Retinal pigment epithelial cell (primary cell): ENCODE data around the gene IL24.

Experiments
- DNase-seq: peaks from one replicate; pipeline ENCODE4 v3.0.0-alpha.2; 2010; ENCODE audit warnings: low read depth
- H3K4me3 ChIP-seq: 2 replicates; pipeline ENCODE4 v1.5.1; 2011; ENCODE audit warnings: mild to moderate bottlenecking, low read length, control low read depth, moderate library complexity
- TF ChIP-seq, protein P1 (sequence below): conservative IDR thresholded peaks from 2 replicates; pipeline ENCODE4 v1.5.1; 2011; ENCODE audit warnings: low read depth, low read length, control low read depth, inconsistent platforms

The IL24 gene

DNA sequence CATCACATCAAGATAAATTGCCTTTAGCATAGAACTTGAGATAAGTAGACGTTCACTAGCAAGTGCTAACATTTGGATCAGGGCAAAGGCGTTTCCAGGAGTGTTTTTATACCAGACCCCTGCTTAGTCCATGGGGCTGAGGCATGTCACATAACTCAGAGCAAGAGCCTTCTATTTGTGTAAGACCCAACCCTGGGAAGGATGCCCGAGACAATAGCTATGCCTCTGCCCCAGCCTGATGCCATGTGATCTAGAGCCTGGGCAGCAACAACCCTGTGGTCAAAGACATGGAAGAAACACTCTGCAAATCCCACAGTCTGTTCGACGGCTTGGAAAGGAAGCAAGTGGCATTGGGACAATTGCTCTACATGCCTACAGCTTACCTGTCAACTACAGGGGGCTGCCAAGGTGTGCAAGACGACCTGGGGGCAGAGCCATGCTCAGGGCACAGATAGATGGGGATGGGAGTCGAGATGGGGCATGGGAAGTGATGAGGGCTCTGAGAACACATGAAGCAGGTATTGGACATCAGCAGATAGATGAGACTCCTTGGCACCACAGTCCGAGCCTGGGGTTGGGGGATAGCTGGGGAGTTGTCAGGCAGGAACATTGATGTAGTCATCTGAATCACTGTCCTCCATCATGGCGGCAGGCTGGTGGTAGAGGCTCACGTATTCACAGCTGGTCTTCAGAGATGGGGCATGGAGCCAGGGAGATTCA, 7.3 kb downstream of the IL24 start:
- TF ChIP-seq, protein P1, sequence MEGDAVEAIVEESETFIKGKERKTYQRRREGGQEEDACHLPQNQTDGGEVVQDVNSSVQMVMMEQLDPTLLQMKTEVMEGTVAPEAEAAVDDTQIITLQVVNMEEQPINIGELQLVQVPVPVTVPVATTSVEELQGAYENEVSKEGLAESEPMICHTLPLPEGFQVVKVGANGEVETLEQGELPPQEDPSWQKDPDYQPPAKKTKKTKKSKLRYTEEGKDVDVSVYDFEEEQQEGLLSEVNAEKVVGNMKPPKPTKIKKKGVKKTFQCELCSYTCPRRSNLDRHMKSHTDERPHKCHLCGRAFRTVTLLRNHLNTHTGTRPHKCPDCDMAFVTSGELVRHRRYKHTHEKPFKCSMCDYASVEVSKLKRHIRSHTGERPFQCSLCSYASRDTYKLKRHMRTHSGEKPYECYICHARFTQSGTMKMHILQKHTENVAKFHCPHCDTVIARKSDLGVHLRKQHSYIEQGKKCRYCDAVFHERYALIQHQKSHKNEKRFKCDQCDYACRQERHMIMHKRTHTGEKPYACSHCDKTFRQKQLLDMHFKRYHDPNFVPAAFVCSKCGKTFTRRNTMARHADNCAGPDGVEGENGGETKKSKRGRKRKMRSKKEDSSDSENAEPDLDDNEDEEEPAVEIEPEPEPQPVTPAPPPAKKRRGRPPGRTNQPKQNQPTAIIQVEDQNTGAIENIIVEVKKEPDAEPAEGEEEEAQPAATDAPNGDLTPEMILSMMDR: no peak
- no peak for DNase-seq
- no peak overlapping the region for H3K4me3 ChIP-seq

DNA sequence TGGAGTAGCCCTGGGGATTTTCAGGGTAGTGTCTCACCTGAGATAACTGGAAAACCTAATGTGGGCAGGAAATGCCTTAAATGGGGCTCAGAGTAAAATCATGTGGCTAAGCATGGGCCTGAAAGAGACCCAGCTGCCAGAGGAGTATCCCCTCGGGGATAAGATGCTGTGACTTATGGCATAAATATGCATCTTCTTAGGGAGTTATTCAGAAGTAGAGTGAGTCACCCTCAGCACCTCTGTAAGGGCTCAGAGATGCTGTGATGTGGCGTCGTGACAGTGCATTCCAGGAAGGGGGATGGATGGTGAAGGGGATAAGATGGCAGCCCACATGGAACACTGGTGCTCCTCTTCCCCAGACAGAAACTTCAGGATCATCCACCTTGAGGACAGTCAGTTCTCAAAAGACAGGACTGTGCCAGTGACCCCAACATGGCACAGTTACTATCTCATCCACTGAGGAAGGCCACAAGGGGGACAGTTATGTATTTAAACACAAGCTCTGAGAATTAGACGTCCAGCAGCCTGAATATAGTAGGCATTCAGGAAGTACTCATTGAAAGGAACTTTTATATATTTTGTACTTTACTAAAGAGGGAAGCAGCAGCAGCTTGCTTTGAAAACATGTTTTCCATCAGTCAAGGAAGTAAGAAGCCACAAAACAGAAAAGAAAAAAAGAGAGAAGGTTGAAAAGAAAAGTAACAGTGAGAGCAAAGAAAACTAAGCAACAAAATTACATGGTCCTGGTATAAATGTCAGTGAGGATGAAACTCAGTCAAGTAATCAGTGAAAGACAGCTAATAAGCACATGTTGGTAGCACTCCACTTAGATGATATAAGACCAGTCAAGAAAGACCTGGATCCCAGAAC, 8.3 kb downstream of the IL24 start:
- no peak for DNase-seq
- H3K4me3 ChIP-seq: no peak overlapping the region
- TF ChIP-seq, protein P1: no peak

DNA sequence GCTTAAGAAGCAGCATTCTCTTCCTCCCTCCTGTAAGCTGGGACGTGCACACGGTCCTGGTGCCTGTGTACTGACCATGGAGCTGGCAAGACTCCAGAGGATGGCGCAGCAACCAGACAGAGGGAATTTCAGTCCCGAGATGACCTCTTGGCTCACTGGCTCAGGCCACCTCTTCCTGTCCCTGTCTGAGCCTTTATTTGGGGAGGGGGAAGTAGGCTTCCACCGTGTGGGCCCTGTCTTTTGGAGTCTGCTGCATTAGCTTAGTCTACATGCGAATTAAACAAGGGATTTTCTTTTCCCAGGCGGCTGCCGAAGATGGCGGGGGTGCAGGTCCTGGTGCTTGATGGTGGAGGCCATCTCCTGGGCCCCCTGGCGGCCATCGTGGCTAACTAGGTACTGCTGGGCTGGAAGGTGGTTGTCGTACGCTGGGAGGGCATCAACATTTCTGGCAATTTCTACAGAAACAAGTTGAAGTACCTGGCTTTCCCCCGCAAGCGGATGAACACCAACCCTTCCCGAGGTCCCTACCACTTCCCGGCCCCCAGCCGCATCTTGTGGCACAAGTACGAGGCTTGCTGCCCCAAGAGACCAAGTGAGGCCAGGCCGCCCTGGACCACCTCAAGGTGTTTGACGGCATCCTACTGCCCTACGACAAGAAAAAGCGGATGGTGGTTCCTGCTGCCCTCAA, 10.2 kb downstream of the IL24 start:
- no peak for DNase-seq
- TF ChIP-seq, protein P1: peak; percentile 51
- H3K4me3 ChIP-seq: no peak overlapping the region

DNA sequence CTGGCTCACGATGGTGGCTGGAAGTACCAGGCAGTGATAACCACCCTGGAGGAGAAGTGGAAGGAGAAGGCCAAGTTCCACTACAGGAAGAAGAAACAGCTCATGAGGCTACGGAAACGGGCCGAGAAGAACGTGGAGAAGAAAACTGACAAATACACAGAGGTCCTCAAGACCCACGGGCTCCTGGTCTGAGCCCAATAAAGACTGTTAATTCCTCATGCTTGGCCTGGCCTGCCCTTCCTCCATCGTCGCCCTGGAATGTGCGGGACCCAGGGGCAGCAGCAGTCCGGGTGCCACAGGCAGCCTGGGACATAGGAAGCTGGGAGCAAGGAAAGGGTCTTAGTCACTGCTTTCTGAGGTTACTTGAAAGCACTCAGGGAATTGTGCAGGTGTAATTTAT, 10.8 kb downstream of the IL24 start:
- no peak for DNase-seq
- TF ChIP-seq, protein P1: no peak
- H3K4me3 ChIP-seq: no peak overlapping the region

- TF ChIP-seq, protein P1: no peak
- H3K4me3 ChIP-seq: peak overlapping the region; percentile 43
- no peak for DNase-seq
Observed at GRCh38 chr1:206909161-206909882, 12.1 kb downstream of the IL24 start.

- DNase-seq: no peak
- TF ChIP-seq, protein P1: no peak
- peak overlapping the region; percentile 43 for H3K4me3 ChIP-seq
Observed at GRCh38 chr1:206909883-206910318, 12.7 kb downstream of the IL24 start.
